Stimulated activated naive CD8-positive, alpha-beta T cell treated with anti-CD3 and anti-CD28 coated beads, Interleukin-15, Interleukin-2, amounts not matched to agents 100 ng/mL and 50 ng/mL, for 24 hours (primary cell): ENCODE results near the gene FASN.

Source experiments
- H3K27ac Mint-ChIP-seq: one replicate; pipeline ENCODE4 v1.8.0; 2021; ENCODE audit warnings: mild to moderate bottlenecking, mixed read lengths
- H3K27me3 Mint-ChIP-seq: one replicate; pipeline ENCODE4 v1.8.0; 2021; ENCODE audit warnings: mixed read lengths
- H3K36me3 Mint-ChIP-seq: one replicate; pipeline ENCODE4 v1.8.0; 2021; ENCODE audit warnings: low read depth, mixed read lengths
- H3K4me1 Mint-ChIP-seq: one replicate; pipeline ENCODE4 v1.8.0; 2021; ENCODE audit warnings: low read depth, mixed read lengths
- H3K4me3 Mint-ChIP-seq: one replicate; pipeline ENCODE4 v1.8.0; 2021; ENCODE audit warnings: mild to moderate bottlenecking, mixed read lengths
- H3K9me3 Mint-ChIP-seq: one replicate; pipeline ENCODE4 v1.8.0; 2021; ENCODE audit warnings: mixed read lengths

FASN gene

GRCh38 chr17:82108961-82109475 is 11.0 kb upstream of the FASN start:
- peak overlapping the region; percentile 58 for H3K27ac Mint-ChIP-seq
- peaks cover 32% of the 10 kb centered on the region for H3K4me1 Mint-ChIP-seq
- H3K9me3 Mint-ChIP-seq, result no peaks in the 10 kb centered on the region
- no peaks in the 10 kb centered on the region for H3K27me3 Mint-ChIP-seq
- H3K4me3 Mint-ChIP-seq, result no peak overlapping the region
- H3K36me3 Mint-ChIP-seq, result no peaks in the 10 kb centered on the region

GRCh38 chr17:82108496-82108945 is 10.5 kb upstream of the FASN start:
- H3K27ac Mint-ChIP-seq, result peak overlapping the region; percentile 58
- no peaks in the 10 kb centered on the region for H3K36me3 Mint-ChIP-seq
- H3K4me3 Mint-ChIP-seq, result no peak overlapping the region
- H3K27me3 Mint-ChIP-seq, result no peaks in the 10 kb centered on the region
- H3K9me3 Mint-ChIP-seq, result no peaks in the 10 kb centered on the region
- H3K4me1 Mint-ChIP-seq, result peaks cover 32% of the 10 kb centered on the region

- H3K9me3 Mint-ChIP-seq, result no peaks in the 10 kb centered on the region
- no peaks in the 10 kb centered on the region for H3K36me3 Mint-ChIP-seq
- H3K27me3 Mint-ChIP-seq, result no peaks in the 10 kb centered on the region
- H3K4me1 Mint-ChIP-seq, result peaks cover 32% of the 10 kb centered on the region
- H3K27ac Mint-ChIP-seq, result no peak overlapping the region
- no peak overlapping the region for H3K4me3 Mint-ChIP-seq
Observed at GRCh38 chr17:82108038-82108437, 10.0 kb upstream of the FASN start.

GRCh38 chr17:82107341-82107860 is 9.4 kb upstream of the FASN start:
- H3K27ac Mint-ChIP-seq, result peak overlapping the region; percentile 97
- no peaks in the 10 kb centered on the region for H3K36me3 Mint-ChIP-seq
- H3K4me1 Mint-ChIP-seq, result peaks cover 33% of the 10 kb centered on the region
- no peak overlapping the region for H3K4me3 Mint-ChIP-seq
- H3K27me3 Mint-ChIP-seq, result no peaks in the 10 kb centered on the region
- H3K9me3 Mint-ChIP-seq, result no peaks in the 10 kb centered on the region

GRCh38 chr17:82106688-82107305 is 8.8 kb upstream of the FASN start:
- peak overlapping the region; percentile 90 for H3K4me3 Mint-ChIP-seq
- H3K9me3 Mint-ChIP-seq, result no peaks in the 10 kb centered on the region
- H3K27me3 Mint-ChIP-seq, result no peaks in the 10 kb centered on the region
- H3K27ac Mint-ChIP-seq, result peak overlapping the region; percentile 97
- peaks cover 36% of the 10 kb centered on the region for H3K4me1 Mint-ChIP-seq
- no peaks in the 10 kb centered on the region for H3K36me3 Mint-ChIP-seq

GRCh38 chr17:82105882-82106687 is 8.0 kb upstream of the FASN start:
- Mint-ChIP-seq H3K4me3 (peak overlapping the region; percentile 90), H3K27me3 (no peaks in the 10 kb centered on the region), H3K4me1 (peaks cover 36% of the 10 kb centered on the region), H3K27ac (peak overlapping the region; percentile 97), H3K36me3 (no peaks in the 10 kb centered on the region), H3K9me3 (no peaks in the 10 kb centered on the region)

- no peaks in the 10 kb centered on the region for H3K27me3 Mint-ChIP-seq
- H3K9me3 Mint-ChIP-seq, result no peaks in the 10 kb centered on the region
- peaks cover 33% of the 10 kb centered on the region for H3K4me1 Mint-ChIP-seq
- peak overlapping the region; percentile 90 for H3K4me3 Mint-ChIP-seq
- H3K36me3 Mint-ChIP-seq, result no peaks in the 10 kb centered on the region
- H3K27ac Mint-ChIP-seq, result peak overlapping the region; percentile 97
Observed at GRCh38 chr17:82105417-82105881, 7.4 kb upstream of the FASN start.

GRCh38 chr17:82104797-82105416 is 6.9 kb upstream of the FASN start:
- Mint-ChIP-seq H3K9me3 (no peaks in the 10 kb centered on the region), H3K4me1 (peaks cover 33% of the 10 kb centered on the region)

GRCh38 chr17:82103553-82104451 is 5.8 kb upstream of the FASN start:
- no peaks in the 10 kb centered on the region for H3K36me3 Mint-ChIP-seq
- no peak overlapping the region for H3K27ac Mint-ChIP-seq
- no peak overlapping the region for H3K4me3 Mint-ChIP-seq
- no peaks in the 10 kb centered on the region for H3K9me3 Mint-ChIP-seq
- H3K4me1 Mint-ChIP-seq, result peaks cover 30% of the 10 kb centered on the region
- H3K27me3 Mint-ChIP-seq, result no peaks in the 10 kb centered on the region

More at GRCh38 chr17:82104797-82105416, 6.9 kb upstream of the FASN start:
- Mint-ChIP-seq H3K4me3 (peak overlapping the region; percentile 90), H3K27me3 (no peaks in the 10 kb centered on the region), H3K36me3 (no peaks in the 10 kb centered on the region), H3K27ac (peak overlapping the region; percentile 97)

GRCh38 chr17:82101767-82102679 is 4.0 kb upstream of the FASN start:
- H3K4me3 Mint-ChIP-seq, result no peak overlapping the region
- H3K27me3 Mint-ChIP-seq, result no peaks in the 10 kb centered on the region
- no peaks in the 10 kb centered on the region for H3K36me3 Mint-ChIP-seq
- peak overlapping the region; percentile 76 for H3K27ac Mint-ChIP-seq
- H3K4me1 Mint-ChIP-seq, result peaks cover 29% of the 10 kb centered on the region
- H3K9me3 Mint-ChIP-seq, result no peaks in the 10 kb centered on the region

- H3K4me3 Mint-ChIP-seq, result peak overlapping the region; percentile 41
- no peaks in the 10 kb centered on the region for H3K9me3 Mint-ChIP-seq
- H3K4me1 Mint-ChIP-seq, result peaks cover 22% of the 10 kb centered on the region
- no peaks in the 10 kb centered on the region for H3K36me3 Mint-ChIP-seq
- no peaks in the 10 kb centered on the region for H3K27me3 Mint-ChIP-seq
- no peak overlapping the region for H3K27ac Mint-ChIP-seq
Observed at GRCh38 chr17:82101301-82101715, 3.3 kb upstream of the FASN start.

GRCh38 chr17:82100502-82101298 is 2.7 kb upstream of the FASN start:
- Mint-ChIP-seq H3K9me3 (no peaks in the 10 kb centered on the region), H3K27me3 (no peaks in the 10 kb centered on the region), H3K4me3 (peak overlapping the region; percentile 83), H3K4me1 (peaks cover 21% of the 10 kb centered on the region), H3K36me3 (no peaks in the 10 kb centered on the region), H3K27ac (peak overlapping the region; percentile 31)
